ENCODE results near the gene RPS18. TPM values are rescaled to one million over a fixed set of nuclear protein-coding genes. Genes with fewer than 3 reads are reported as not detected.
"Not testable (repeated sequence)": the region's sequence is repeated elsewhere in the genome, so short reads cannot be mapped to it uniquely, and the experiment has no call there.

Gene RPS18
- total RNA-seq, 1 donor from 2014 or later: 4,003 TPM

DNA sequence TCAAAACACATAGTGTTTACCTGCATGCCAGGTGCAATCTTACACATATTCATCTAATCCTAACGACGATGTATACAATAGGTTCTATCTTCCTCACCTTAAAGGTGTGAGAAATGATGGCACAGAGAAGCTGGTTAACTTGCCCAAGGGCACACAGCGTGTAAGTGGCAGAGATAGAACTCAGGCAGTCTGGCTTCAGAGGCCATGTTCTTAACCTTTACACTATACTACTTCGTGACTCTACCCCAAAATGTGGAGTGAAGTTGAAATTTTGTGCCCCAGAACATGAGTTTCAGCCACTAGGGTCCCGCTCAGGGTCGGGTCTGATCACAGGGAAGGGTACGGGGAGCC, 783 bp upstream of the RPS18 start:
- no peak for FAIRE-seq

DNA sequence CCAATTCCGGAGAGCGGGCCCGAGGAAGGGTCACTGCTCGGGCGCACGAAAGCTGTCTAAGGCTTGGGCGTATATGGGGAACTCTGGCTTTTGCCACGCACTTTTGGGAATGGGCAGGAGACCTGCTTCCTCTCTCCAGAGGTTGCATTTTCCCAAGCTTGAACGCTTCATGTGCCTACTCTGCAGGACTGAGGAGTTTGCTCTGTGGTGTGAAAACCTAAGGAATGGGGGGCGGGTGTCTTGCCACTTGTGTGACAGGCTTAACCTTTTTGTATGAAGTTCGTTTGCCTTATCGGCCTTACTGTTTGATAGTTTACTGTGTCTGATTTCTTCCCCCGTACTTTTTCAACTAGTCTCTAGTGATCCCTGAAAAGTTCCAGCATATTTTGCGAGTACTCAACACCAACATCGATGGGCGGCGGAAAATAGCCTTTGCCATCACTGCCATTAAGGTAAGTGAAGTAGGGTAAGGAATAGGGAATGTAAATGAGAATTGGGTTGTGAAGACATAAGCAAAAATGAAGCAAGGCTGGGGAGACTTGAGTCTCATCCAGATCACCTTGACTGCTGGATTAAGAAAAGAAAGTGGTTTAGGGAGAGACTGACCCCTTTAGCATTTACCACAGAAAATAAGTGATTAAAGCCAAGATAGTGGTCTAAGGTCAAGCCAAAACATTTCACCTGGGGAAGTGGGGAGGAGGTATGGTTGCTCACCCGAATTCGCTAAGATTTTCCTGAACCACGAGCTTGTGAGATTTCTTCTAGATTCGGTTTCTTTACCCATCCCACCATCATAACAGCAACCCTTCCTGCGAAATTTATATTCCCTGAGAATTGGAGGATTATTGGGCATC, 627 bp downstream of the RPS18 start:
- no peak for FAIRE-seq
- DNase-seq (ENCODE audit: low spot score in 2 of 2): no peak

More for the DNA sequence above, 783 bp upstream of the RPS18 start:
- no peak for DNase-seq (ENCODE audit: low spot score in 2 of 2)

DNA sequence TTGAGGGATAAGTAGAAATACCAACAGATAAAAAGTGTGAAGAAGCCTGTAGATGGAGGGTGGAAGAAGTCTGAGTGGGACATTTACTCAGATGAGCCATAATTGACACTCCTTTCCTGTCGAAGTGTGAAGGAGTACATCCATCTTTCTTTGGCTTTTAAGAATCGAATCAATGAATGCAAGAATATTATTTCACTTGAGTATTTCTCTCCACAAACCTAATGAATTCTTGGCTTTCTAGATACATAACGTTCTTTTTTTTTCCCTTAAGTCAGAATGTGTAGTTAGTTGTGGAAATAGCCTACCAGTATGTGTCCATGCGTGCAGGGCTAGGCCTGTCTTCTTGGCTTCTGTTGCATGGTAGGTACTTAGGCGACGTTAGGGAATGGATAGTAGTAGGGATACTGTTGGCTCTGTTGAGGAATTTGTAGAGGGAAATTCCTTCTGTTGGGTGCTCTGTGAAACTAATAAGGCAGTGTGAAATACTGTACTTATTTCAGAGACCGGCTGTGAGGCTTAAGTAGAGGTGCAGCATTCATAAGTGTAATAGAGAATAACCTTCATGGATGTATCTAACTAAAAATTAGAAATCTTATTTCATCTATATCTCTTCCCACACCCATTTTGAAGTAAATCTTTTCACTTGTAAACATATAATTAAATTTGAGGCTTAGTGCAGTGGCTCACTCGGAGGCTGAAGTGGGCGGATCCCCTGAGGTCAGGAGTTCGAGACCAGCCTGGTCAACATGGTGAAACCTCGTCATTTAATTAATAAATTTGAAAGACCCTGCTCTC, 1.5 kb downstream of the RPS18 start:
- DNase-seq (ENCODE audit: low spot score in 2 of 2) (no peak), FAIRE-seq (no peak)

DNA sequence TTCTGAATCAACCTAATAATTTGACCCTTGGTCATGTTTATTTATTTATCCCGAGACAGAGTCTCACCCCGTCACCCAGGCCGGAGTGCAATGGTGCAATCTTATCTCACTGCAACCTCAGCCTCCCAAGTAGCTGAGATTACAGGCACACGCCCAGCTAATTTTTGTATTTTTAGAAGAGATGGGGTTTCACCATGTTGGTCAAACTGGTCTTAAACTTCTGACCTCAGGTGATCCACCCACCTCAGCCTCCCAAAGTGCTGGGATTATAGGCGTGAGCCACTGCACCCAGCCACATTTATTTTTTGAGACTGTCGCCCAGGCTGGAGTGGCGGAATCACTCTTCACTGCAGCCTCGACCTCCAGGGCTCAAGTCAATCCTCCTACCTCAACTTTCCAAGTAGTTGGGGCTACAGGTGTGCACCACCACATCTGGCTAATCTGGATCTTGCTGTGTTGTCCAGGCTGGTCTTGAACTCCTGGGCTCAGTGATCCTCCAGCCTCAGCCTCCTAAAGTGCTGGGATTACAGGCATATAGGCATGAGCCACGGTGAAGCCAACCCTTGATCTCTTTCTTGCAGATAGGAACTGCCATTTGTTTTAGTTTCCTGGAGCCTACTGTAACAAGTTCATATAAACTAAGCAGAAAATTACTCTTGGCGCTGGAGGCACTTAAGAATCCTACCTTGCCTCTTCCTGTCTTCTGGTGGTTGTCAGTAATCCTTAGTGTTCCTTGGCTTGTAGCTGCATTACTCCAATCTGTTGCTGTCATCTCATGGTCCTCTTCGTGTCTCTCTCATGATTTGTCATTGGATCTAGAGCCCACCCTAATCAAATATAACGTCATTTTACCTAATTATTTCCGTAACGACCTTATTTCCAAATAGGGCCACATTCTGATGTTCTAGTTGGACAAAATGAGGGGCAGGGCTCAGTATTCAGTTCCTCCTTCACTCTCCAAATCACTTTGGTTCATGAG, 2.3 kb downstream of the RPS18 start:
- DNase-seq (ENCODE audit: low spot score in 2 of 2) (no peak), FAIRE-seq (no peak)

DNA sequence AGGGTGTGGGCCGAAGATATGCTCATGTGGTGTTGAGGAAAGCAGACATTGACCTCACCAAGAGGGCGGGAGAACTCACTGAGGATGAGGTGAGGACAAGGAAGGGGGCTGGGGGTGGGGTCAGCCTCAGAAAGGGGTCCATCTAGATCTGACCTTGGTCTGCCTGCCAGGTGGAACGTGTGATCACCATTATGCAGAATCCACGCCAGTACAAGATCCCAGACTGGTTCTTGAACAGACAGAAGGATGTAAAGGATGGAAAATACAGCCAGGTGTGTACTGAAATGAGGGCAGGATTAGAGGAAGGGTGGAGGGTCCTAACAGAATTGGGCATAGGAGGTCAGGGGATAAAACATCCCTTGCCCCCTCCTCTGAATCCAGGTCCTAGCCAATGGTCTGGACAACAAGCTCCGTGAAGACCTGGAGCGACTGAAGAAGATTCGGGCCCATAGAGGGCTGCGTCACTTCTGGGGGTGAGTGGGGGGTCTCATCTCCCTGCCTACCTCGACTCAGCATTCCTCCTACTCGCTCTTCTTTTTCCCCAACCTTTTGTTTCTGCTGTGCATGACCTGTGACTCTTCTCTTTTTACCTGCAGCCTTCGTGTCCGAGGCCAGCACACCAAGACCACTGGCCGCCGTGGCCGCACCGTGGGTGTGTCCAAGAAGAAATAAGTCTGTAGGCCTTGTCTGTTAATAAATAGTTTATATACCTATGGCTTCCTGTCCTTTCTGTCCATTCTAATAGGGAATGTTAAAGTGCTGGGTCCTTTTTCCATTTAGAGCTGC, 4.1 kb downstream of the RPS18 start:
- not testable (repeated sequence) for FAIRE-seq

DNA sequence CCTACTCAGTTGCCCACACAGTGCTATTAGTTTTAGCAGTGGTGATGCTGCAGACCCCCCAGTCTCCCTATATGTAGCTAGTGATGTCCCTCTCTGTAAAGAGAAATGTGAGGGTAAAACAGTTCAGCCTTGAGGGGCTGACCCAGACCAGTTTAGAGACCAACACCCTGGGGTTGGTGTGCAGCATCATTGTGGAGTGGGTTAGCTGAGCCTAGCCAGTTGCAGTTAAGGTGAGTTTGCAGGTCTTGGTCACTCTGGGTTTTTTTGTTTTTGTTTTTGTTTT, 4.6 kb downstream of the RPS18 start:
- DNase-seq (ENCODE audit: low spot score in 2 of 2) (peak in 1 of 2 donors; percentile 33), FAIRE-seq (no peak)

More for the DNA sequence above, 4.1 kb downstream of the RPS18 start:
- peak in 1 of 2 donors; percentile 17 for DNase-seq (ENCODE audit: low spot score in 2 of 2)

DNA sequence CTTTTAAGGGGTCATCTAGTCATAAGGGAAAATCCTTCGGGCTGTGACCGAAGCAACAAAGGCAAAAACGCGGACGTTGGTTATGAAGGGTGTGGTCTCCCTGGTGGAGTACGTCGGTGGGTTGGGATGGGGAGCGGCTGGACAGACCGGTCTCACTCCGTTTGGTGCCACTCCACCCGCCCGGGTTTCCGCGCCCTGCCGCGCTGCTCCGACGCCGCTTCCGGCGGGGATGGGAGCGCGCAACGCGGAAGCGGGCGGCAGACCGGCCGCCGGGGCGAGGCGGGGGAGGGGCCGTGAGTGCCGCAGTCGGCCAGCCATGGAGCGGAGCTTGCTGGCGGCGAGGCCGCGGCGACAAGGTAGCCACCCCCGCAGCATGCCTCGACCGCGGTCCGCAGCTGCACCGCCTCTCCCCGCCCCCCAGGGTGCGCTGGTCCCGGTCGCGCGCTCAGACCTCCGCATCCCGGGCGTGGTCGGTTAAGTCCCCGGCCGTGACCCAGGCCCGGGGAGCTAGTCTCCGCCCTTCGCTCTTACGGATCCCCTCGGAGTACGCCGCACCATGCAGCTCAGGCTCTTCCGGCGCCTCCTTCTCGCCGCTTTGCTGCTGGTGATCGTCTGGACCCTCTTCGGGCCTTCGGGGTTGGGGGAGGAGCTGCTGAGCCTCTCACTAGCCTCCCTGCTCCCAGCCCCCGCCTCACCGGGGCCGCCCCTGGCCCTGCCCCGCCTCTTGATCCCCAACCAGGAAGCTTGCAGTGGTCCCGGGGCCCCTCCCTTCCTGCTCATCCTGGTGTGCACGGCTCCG, 5.2 kb downstream of the RPS18 start, which contains the start of gene B3GALT4:
Gene B3GALT4, plus strand, starts transcription at position 260 of the 799 bp plus-strand sequence. Its CDS starts 297 bp downstream, at position 557.
- DNase-seq (ENCODE audit: low spot score in 2 of 2) (peak; percentile 70 to 84), FAIRE-seq (no peak)

DNA sequence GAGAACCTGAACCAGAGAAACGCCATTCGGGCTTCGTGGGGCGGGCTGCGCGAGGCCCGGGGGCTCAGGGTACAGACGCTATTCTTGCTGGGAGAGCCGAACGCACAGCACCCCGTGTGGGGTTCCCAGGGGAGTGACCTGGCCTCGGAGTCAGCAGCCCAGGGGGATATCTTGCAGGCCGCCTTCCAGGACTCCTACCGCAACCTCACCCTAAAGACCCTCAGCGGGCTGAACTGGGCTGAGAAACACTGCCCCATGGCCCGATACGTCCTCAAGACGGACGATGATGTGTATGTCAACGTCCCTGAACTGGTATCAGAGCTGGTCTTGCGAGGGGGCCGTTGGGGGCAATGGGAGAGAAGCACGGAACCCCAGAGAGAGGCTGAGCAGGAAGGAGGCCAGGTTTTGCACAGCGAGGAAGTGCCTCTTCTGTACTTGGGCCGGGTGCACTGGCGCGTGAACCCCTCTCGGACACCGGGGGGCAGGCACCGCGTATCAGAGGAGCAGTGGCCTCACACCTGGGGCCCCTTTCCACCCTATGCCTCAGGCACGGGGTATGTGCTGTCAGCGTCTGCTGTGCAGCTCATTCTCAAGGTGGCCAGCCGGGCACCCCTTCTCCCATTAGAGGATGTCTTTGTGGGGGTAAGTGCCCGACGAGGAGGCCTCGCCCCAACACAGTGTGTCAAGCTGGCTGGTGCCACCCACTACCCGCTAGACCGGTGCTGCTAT, 6.0 kb downstream of the RPS18 start:
- DNase-seq (ENCODE audit: low spot score in 2 of 2) (peak in 1 of 2 donors; percentile 11), FAIRE-seq (no peak)

DNA sequence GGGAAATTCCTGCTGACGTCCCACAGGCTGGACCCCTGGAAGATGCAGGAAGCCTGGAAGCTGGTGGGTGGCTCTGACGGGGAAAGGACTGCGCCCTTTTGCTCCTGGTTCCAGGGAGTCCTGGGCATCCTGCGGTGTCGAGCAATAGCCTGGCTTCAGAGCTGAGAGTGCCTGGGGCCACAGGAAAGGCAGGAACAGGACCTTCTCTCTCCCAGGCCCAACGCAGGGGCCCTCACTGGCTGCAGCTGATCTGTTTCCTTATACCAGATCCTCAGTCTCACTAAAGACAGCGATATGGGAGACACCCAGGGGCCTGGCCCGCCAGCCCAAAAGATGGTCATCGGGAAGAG, 6.5 kb downstream of the RPS18 start:
- DNase-seq (ENCODE audit: low spot score in 2 of 2): no peak
- no peak for FAIRE-seq

DNA sequence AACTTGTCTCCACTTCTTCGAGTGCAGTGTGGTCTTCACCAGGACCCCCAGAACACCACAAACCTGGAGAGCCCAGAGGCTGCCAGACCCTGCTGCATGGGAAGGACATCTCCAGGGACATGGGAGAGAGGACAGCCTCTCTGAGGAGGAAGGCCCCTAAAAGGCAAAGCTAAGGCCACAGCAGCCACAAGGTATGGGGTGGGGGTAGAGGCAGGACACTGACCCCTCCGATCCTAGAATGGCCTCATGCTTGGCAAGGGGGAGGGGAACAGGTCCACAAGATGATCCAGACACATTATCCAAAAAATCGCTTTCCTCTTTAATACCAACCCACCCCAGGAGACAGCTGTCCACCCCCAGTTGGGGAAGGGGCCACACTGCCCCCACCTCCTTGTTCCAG, 6.9 kb downstream of the RPS18 start:
- DNase-seq (ENCODE audit: low spot score in 2 of 2): no peak
- no peak for FAIRE-seq

DNA sequence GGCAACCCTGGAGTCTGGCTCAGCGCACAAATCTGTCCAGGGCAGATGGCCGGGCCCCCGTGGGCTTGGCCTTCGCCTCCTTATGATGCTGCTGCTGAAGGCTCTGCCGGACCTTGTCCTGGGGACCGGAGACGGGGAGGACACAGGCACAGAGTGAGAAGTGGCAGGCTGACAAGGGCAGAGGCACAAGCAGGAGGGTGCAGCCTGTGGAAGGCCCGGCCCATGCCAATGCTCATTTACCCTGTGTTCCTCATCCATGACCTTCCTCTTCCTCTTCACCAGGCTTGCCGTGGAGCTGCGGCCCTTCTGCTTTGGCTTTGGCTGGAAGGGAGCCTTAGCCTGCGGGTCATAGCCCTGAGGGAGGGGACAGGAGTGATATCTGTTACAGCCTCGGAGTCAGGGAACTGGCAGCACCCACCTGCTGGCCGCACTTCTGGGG, 7.4 kb downstream of the RPS18 start:
- DNase-seq (ENCODE audit: low spot score in 2 of 2): no peak

DNA sequence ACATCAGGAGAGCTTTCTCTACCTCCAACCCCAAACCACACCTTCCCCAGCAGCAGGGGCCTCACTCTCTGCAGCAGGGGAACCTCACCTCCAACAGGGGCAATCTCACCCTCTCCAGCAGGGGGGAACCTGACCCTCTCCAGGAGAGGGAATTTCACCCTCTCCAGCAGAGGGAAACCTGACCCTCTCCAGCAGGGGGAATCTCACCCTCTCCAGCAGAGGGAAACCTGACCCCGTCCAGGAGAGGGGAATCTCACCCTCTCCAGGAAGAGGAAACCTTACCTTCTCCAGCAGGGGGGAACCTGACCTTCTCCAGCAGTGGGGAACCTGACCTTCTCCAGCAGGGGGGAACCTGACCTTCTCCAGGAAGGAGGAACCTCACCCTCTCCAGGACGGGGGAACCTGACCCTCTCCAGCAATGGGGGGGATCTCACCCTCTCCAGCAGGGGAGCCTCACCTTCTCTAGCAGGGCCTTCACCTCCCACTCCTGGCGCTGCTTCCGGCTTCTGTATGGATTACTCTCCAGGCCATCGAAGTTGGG, 8.2 kb downstream of the RPS18 start:
- DNase-seq (ENCODE audit: low spot score in 2 of 2): no peak
- no peak for FAIRE-seq

More for the DNA sequence above, 7.4 kb downstream of the RPS18 start:
- FAIRE-seq: no peak

DNA sequence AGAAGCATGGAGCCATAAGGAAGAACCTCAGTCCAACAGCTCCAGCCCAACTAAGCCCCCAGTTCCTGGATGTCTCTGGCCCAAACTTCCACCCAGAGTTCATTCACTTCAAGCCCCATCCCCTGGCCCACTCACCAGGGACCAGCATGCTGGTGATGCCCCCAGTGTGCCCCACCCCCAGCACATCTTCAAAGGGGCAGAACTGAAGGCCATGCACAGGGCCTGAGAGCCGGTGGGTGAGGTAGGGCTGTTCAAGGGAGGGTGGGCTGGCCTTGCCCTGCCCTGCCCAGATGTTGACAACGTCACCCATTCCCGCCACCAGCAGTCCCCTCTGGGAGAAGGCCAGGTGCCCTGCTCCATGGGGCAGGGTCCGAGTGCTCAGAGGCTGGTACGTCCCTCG, 8.7 kb downstream of the RPS18 start:
- no peak for DNase-seq (ENCODE audit: low spot score in 2 of 2)
- no peak for FAIRE-seq

DNA sequence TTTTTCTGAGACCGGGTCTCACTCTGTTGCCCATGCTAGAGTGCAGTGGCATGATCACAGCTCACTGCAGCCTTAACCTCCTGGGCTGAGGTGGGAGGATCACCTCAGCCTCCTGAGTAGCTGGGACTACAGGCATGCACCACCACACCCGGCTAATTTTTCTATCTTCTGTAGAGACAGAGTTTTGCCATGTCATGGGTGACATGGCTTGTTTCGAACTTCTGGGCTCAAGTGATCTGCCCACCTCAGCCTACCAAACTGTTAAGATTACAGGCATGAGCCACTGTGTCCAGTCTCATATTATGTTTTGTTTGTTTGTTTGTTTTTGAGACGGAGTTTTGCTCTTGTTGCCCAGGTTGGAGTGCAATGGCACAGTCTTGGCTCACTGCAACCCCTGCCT, 13.3 kb downstream of the RPS18 start:
- FAIRE-seq; DNase-seq (ENCODE audit: low spot score in 2 of 2): not testable (repeated sequence)

DNA sequence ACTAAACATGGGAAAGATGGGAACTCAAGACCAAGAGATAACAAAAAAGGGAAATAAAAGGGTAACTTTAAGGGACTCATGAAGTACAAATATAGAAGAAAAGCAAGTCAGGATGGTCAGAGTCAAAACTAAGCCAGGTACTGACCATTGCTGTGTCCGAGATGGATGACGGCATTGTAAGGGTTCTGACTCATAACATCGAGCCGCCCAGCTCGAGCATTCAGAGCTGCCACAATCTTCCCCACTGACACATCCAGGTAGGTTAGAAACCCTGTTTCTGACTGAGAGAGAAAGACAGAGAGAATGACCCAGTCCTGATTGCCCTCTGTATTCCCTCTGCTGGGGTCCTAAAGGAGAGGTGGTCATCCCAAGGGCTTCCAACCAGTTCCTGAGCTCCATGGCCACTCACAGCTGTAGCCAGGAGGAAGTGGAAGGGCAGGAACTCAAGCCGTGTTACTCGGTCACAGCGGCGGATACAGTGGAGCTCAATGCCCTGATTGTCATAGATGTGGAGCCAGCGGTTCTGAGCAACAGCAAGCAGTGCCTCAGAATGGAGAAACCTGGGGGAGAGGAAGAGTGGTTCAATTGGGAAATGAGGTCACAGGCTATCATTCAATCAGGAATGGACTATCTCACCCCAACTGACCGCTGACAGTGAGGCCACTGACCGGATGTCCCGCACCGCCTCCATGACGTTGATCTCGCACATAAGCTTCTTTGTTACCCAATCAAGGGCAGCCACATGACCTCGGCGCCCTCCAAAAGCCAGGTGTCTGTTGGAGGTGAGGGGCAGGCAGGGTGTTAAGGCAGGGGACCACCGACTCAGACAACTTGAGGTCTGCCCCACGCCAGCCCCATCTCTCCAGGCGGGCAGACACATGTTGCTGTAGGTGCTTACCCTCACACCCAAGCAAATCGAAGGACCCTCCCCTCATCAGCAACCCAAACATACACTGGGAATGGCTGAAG, 15.4 kb downstream of the RPS18 start:
- no peak for DNase-seq (ENCODE audit: low spot score in 2 of 2)
- no peak for FAIRE-seq

DNA sequence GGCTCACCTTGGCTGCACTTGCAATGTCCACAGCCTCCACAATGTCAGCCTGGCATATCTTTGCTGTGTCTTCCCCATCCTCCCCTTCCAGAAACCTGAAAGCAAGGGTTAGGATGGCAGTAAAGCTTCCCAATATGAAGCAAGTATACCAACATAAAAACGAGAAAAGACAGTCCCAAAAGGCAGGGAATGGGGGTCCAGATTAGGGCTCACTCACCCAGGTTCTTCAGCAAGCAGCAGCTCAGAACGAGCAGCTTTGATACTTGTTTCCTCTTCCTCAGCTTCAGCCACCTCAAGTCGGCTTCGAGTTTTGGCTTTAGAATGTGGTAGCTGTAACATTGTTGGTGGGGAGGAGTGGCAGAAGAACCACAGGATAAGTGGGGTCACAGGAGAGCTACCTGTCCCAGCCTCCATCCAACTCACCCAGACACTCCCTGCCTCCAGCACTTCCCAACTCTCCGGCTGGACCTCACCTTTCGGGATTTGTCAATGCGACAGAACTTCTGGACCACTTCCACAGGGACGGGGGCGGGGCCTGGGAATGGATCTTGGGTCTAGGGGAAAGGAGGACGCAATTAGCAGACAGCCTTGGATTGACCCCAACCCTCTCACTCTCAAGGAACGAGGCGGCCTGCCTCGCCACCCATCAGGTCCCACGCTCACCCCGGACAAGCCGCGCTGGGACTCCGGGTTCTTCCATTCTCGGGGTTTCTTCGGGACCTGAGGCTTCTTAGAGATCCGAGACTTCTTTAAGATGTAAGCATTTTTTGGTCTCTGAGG, 16.5 kb downstream of the RPS18 start:
- DNase-seq (ENCODE audit: low spot score in 2 of 2): no peak
- no peak for FAIRE-seq

Measured in frontal cortex (tissue), 4 donors.